Tibial nerve (tissue), 3 donors: ENCODE measurements around the gene F9.

Experiments
- CTCF ChIP-seq, 5 experiments: fragments of 200-600 bp in 3 of 5; fragments of 450-650 bp in 2 of 5; sonication (generic) in 3 of 5; IDR thresholded peaks; one replicate each; pipeline ENCODE4 v1.5.1; 2016 to 2019; ENCODE audit warnings: antibody characterized with exemption in 5 of 5, mild to moderate bottlenecking in 3 of 5, moderate library complexity in 2 of 5
- POLR2A ChIP-seq, 2 donors: fragments of 450-650 bp; IDR thresholded peaks; one replicate each; pipeline ENCODE4 v1.6.1; 2017; ENCODE audit warnings: antibody characterized with exemption in 2 of 2, mild to moderate bottlenecking in 2 of 2, moderate library complexity in 2 of 2

- TF ChIP-seq POLR2A (IDR thresholded peaks at IDR 0.05): no peak
- no peak for TF ChIP-seq CTCF (IDR thresholded peaks at IDR 0.05)
Observed at GRCh38 chrX:139508099-139508498, 22.4 kb upstream of the F9 start.
